ENCODE results near the gene COPG1. TPM values are rescaled to one million over a fixed set of nuclear protein-coding genes. Genes with fewer than 3 reads are reported as not detected.

Gene COPG1
- total RNA-seq, 1 experiment from 2014 or later, result 157 TPM

DNA sequence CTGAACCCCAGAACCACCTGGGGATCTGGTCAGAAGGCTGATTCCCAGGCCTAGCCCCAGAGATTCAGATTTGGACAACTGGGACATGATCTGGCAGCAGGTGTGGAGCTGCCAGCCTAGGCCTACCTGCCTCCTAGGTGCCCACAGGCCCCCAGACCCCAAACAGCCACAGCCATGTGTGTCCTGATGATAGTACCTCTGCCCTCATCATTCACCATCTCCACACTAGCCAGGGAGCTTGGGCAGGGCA, 63.9 kb downstream of the COPG1 start:
- Histone ChIP-seq H3K27ac (ENCODE audit: low read depth, low read length, poor library complexity, severe bottlenecking) (no peak overlapping the region), H3K4me3 (ENCODE audit: low read depth, low read length, poor library complexity, severe bottlenecking) (no peak overlapping the region), H3K36me3 (ENCODE audit: insufficient read depth, low read length, poor library complexity, severe bottlenecking) (no peaks in the 10 kb centered on the region), H3K27me3 (replicated peaks; ENCODE audit: insufficient read depth, low read depth, low read length, poor library complexity) (no peaks in the 10 kb centered on the region), H3K4me1 (ENCODE audit: insufficient read depth, low read length, poor library complexity, severe bottlenecking) (peaks cover 11% of the 10 kb centered on the region), H3K9me3 (ENCODE audit: low read depth, low read length, poor library complexity, severe bottlenecking) (no peaks in the 10 kb centered on the region)
- no peak for DNase-seq (ENCODE audit: low spot score)
- ChIA-PET POLR2A (ENCODE audit: low non-redundant PET) (no interaction called here), CTCF (no interaction called here)
- TF ChIP-seq, protein P1, sequence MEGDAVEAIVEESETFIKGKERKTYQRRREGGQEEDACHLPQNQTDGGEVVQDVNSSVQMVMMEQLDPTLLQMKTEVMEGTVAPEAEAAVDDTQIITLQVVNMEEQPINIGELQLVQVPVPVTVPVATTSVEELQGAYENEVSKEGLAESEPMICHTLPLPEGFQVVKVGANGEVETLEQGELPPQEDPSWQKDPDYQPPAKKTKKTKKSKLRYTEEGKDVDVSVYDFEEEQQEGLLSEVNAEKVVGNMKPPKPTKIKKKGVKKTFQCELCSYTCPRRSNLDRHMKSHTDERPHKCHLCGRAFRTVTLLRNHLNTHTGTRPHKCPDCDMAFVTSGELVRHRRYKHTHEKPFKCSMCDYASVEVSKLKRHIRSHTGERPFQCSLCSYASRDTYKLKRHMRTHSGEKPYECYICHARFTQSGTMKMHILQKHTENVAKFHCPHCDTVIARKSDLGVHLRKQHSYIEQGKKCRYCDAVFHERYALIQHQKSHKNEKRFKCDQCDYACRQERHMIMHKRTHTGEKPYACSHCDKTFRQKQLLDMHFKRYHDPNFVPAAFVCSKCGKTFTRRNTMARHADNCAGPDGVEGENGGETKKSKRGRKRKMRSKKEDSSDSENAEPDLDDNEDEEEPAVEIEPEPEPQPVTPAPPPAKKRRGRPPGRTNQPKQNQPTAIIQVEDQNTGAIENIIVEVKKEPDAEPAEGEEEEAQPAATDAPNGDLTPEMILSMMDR (conservative IDR thresholded peaks at IDR 0.05; ENCODE audit: low read depth, low read length), result no peak
- TF ChIP-seq EZH2 (IDR thresholded peaks at IDR 0.05; ENCODE audit: borderline replicate concordance, low read depth, low read length, poor library complexity, severe bottlenecking), result no peak
- no TSS peak for BruUV-seq (replicated peaks)
- intact Hi-C loops (cut with micrococcal nuclease; ENCODE audit: unreplicated experiment), result no loop called here

GRCh38 chr3:129313665-129314385, 64.4 kb downstream of the COPG1 start:
- peak overlapping the region; percentile 40 for H3K27ac ChIP-seq (ENCODE audit: low read depth, low read length, poor library complexity, severe bottlenecking)
- peaks cover 11% of the 10 kb centered on the region for H3K4me1 ChIP-seq (ENCODE audit: insufficient read depth, low read length, poor library complexity, severe bottlenecking)
- CTCF ChIA-PET, result no interaction called here
- intact Hi-C loops (cut with micrococcal nuclease; ENCODE audit: unreplicated experiment), result no loop called here
- no peak for TF ChIP-seq EZH2 (IDR thresholded peaks at IDR 0.05; ENCODE audit: borderline replicate concordance, low read depth, low read length, poor library complexity, severe bottlenecking)
- TF ChIP-seq, protein P1 (conservative IDR thresholded peaks at IDR 0.05; ENCODE audit: low read depth, low read length), result no peak
- H3K36me3 ChIP-seq (ENCODE audit: insufficient read depth, low read length, poor library complexity, severe bottlenecking), result no peaks in the 10 kb centered on the region
- DNase-seq (ENCODE audit: low spot score), result no peak
- no peaks in the 10 kb centered on the region for H3K9me3 ChIP-seq (ENCODE audit: low read depth, low read length, poor library complexity, severe bottlenecking)
- peak overlapping the region; percentile 98 for H3K4me3 ChIP-seq (ENCODE audit: low read depth, low read length, poor library complexity, severe bottlenecking)
- BruUV-seq (replicated peaks), result no TSS peak
- H3K27me3 ChIP-seq (replicated peaks; ENCODE audit: insufficient read depth, low read depth, low read length, poor library complexity), result no peaks in the 10 kb centered on the region
- POLR2A ChIA-PET (ENCODE audit: low non-redundant PET), result no interaction called here

GRCh38 chr3:129314386-129315222, 65.2 kb downstream of the COPG1 start:
- Histone ChIP-seq H3K27ac (ENCODE audit: low read depth, low read length, poor library complexity, severe bottlenecking) (peak overlapping the region; percentile 88), H3K4me1 (ENCODE audit: insufficient read depth, low read length, poor library complexity, severe bottlenecking) (peaks cover 11% of the 10 kb centered on the region), H3K36me3 (ENCODE audit: insufficient read depth, low read length, poor library complexity, severe bottlenecking) (no peaks in the 10 kb centered on the region), H3K4me3 (ENCODE audit: low read depth, low read length, poor library complexity, severe bottlenecking) (peak overlapping the region; percentile 98), H3K27me3 (replicated peaks; ENCODE audit: insufficient read depth, low read depth, low read length, poor library complexity) (no peaks in the 10 kb centered on the region), H3K9me3 (ENCODE audit: low read depth, low read length, poor library complexity, severe bottlenecking) (no peaks in the 10 kb centered on the region)
- intact Hi-C loops (cut with micrococcal nuclease; ENCODE audit: unreplicated experiment), result no loop called here
- POLR2A ChIA-PET (ENCODE audit: low non-redundant PET), result interaction anchor here (0.7 kb wide), 1 partner anchor 53 kb away, joined by 3 read pairs; no protein-coding TSS in a partner anchor
- TF ChIP-seq, protein P1 (conservative IDR thresholded peaks at IDR 0.05; ENCODE audit: low read depth, low read length), result 0 out of 2 replicates have a peak, but pooled peaks have one; percentile 8
- TF ChIP-seq EZH2 (IDR thresholded peaks at IDR 0.05; ENCODE audit: borderline replicate concordance, low read depth, low read length, poor library complexity, severe bottlenecking), result no peak
- CTCF ChIA-PET, result no interaction called here
- peak; percentile 88 for DNase-seq (ENCODE audit: low spot score)
- no TSS peak for BruUV-seq (replicated peaks)
